ENCODE data around the gene ARVCF. TPM values are rescaled to one million over a fixed set of nuclear protein-coding genes. Genes with fewer than 3 reads are reported as not detected.
A peak's percentile ranks its signal among the peaks of the same experiment; 100 is the strongest.

The ARVCF gene
- total and polyA plus RNA-seq, 2 of the 8 experiments (the other 6 are each of a cell fraction or from before 2014, with no cell fraction given): 31.0 to 43.2 TPM

DNA sequence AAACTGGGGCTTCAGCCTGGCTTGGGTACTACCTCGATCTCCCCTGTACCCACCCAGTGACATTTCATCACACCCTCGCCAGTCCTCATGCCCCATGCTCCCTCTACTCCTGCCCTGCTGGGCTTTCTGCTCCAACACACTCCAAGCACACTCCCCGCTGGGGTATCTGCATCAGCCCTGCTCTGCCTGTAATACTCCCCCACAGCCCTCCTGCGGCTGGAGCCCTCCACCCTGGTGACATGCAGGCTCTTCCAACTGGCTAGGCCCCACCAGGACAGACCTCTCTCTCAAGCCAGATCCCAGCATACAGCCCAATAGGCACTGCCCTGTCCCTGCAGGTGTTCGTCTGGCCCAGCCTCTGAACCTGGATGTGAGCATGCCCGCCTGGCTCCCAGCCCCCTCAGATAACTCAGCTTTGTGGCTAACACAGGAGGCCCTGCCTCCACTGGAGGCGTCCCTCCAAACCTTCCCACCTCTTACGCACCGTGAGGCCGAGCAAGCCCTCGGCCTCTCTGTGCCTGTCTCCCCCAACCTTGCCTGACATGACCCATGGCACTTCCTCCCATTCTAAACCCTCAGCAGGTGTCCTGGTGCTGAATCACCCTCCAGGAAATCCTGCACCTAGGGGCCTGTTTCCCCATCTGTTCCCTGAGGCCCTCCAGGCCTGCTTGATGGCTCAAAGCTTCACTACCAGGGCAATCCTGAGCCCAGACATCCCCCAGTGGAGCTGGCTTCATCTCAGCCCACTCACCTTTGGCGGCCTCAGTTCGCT, 41.5 kb downstream of the ARVCF start:
- H3K9me3 ChIP-seq (ENCODE audit: insufficient read depth in 2 of 2, low read depth in 1 of 2, low read length in 1 of 2): no peaks in the 10 kb centered on the region
- no peak overlapping the region for H2BK120ac ChIP-seq (replicated peaks; ENCODE audit: low read depth, low read length)
- H3K4me1 ChIP-seq (replicated peaks in 1 of 4; ENCODE audit: control insufficient read depth in 3 of 4, insufficient read depth in 4 of 4, low read length in 3 of 4): peaks cover 3 to 15% (median 13%) of the 10 kb centered on the region in 4 experiments; a peak in 6 of 7 replicates
- H3K4me2 ChIP-seq (ENCODE audit: insufficient read depth in 1 of 2, low read depth in 2 of 2, low read length in 2 of 2): peak overlapping the region; percentile 20 to 55; a peak in 2 of 4 replicates
- H3K23me2 ChIP-seq (ENCODE audit: low read depth, low read length): no peaks in the 10 kb centered on the region; the same call in 1 of the 2 replicates
- no peaks in the 10 kb centered on the region for H3K79me2 ChIP-seq (ENCODE audit: control insufficient read depth in 1 of 2, insufficient read depth in 2 of 2, low read length in 2 of 2)
- H3K14ac ChIP-seq (ENCODE audit: insufficient read length): no peak overlapping the region
- H4K91ac ChIP-seq (replicated peaks; ENCODE audit: insufficient read length, low read length): peak overlapping the region; percentile 18
- ChIA-PET POLR2A (ENCODE audit: partially characterized antibody) (interaction anchor here (0.8 to 2.6 kb wide), 8 partner anchors 11 to 146 kb away, joined by 3 to 13 read pairs (median 3); partner anchors contain the start of gene DGCR8), CTCF (ENCODE audit: partially characterized antibody) (interaction anchor here (0.7 to 16.2 kb wide), 8 partner anchors 10 to 143 kb away, joined by 3 to 369 read pairs (median 7); partner anchors contain the start of gene TRMT2A)
- no peak overlapping the region; the same call in 1 of the 2 replicates for H3K18ac ChIP-seq (ENCODE audit: extremely low read depth, low read length)
- H2BK20ac ChIP-seq (ENCODE audit: low read length): no peak overlapping the region
- no peak overlapping the region for H3K23ac ChIP-seq (ENCODE audit: insufficient read length)
- DNase-seq (ENCODE audit: low read depth in 1 of 2, low spot score in 2 of 2) (no peak), FAIRE-seq (no peak)
- 0 out of 2 replicates have a peak overlapping the region, but pooled peaks have one; percentile 3 for H2BK15ac ChIP-seq (ENCODE audit: low read length)
- H3K79me1 ChIP-seq (ENCODE audit: low read depth, low read length): no peaks in the 10 kb centered on the region
- H3K9ac ChIP-seq (replicated peaks in 1 of 4; ENCODE audit: extremely low read depth in 1 of 4, low read depth in 3 of 4, low read length in 3 of 4): peak overlapping the region in 3 of 4 experiments; percentile 6 to 51 (median 21); a peak in 5 of 7 replicates
- H3K4ac ChIP-seq (replicated peaks; ENCODE audit: insufficient read length, low read depth, low read length): no peak overlapping the region
- H3K36me3 ChIP-seq (ENCODE audit: control insufficient read depth in 2 of 4, insufficient read depth in 4 of 4, low read length in 3 of 4): peaks cover 7 to 42% (median 15%) of the 10 kb centered on the region in 4 experiments; a peak in 6 of 8 replicates
- no peak overlapping the region for H2AFZ ChIP-seq (ENCODE audit: low read length)
- TF ChIP-seq CEBPB (IDR thresholded peaks at IDR 0.05; ENCODE audit: low read depth, low read length) (no peak), BRCA1 (IDR thresholded peaks at IDR 0.05; ENCODE audit: low read depth, low read length) (no peak), POU5F1 (IDR thresholded peaks at IDR 0.05; ENCODE audit: low read depth, low read length) (no peak), SIN3A (conservative IDR thresholded peaks at IDR 0.05 in 1 of 2, IDR thresholded peaks at IDR 0.05 in 1 of 2; ENCODE audit: low read depth in 1 of 2, low read length in 2 of 2) (peak in 1 of 2 experiments; percentile 3; a peak in 1 of 4 replicates), HDAC6 (IDR thresholded peaks at IDR 0.05; ENCODE audit: low read depth, low read length) (no peak), TAF1 (IDR thresholded peaks at IDR 0.05; ENCODE audit: low read depth, low read length) (no peak), CTCF (IDR thresholded peaks at IDR 0.05; ENCODE audit: control extremely low read depth in 1 of 3, insufficient read depth in 1 of 3, low read depth in 1 of 3, low read length in 3 of 3) (no peak)
- H3K27ac ChIP-seq (ENCODE audit: low read depth, low read length): peak overlapping the region; percentile 81
- H2BK12ac ChIP-seq (ENCODE audit: low read depth, low read length): peak overlapping the region; percentile 50; the same call in 1 of the 2 replicates
- H4K8ac ChIP-seq (ENCODE audit: extremely low read depth, insufficient read depth, low read length): peak overlapping the region; percentile 43
- H4K5ac ChIP-seq (ENCODE audit: insufficient read length, low read depth, low read length): no peak overlapping the region
- no peaks in the 10 kb centered on the region for H3K27me3 ChIP-seq (replicated peaks in 1 of 4; ENCODE audit: control insufficient read depth in 3 of 4, extremely low read depth in 1 of 4, insufficient read depth in 3 of 4, low read length in 3 of 4)
- peak overlapping the region; percentile 86 for H2BK5ac ChIP-seq (ENCODE audit: low read depth, low read length)
- whole genome bisulfite sequencing, 2 experiments (ENCODE audit: extremely low coverage in 1 of 2, insufficient coverage in 1 of 2, insufficient read length in 1 of 2, insufficient replicate concordance in 2 of 2, low coverage in 1 of 2, low lambda C conversion rate in 2 of 2, missing lambda C conversion rate in 1 of 2): 76% methylated on average over 12 of the region's 13 CpGs; no CpG with 5 or more reads in 1 of the 2 experiments
- H3K56ac ChIP-seq (replicated peaks; ENCODE audit: insufficient read length, low read depth, low read length): no peak overlapping the region
- peaks cover 11 to 22% of the 10 kb centered on the region in 2 experiments for H4K20me1 ChIP-seq (replicated peaks in 1 of 2; ENCODE audit: control insufficient read depth in 1 of 2, insufficient read depth in 2 of 2, low read length in 2 of 2)
- H3K4me3 ChIP-seq (ENCODE audit: extremely low read depth in 1 of 4, insufficient read depth in 2 of 4, low read depth in 3 of 4, low read length in 4 of 4): peak overlapping the region in 2 of 4 experiments; percentile 5 to 7; a peak in 2 of 8 replicates
- peak overlapping the region; percentile 41; the same call in 1 of the 2 replicates for H2AK5ac ChIP-seq (ENCODE audit: low read depth, low read length)
